Effector CD8-positive, alpha-beta T cell (primary cell): ENCODE measurements around the gene SLC25A52.
"Not testable (repeated sequence)": the region's sequence is repeated elsewhere in the genome, so short reads cannot be mapped to it uniquely, and the experiment has no call there.

Experiments
- DNase-seq: peaks from one replicate; lab custom pipeline; 2025; lab: John Stamatoyannopoulos, UW

SLC25A52 gene

GRCh38 chr18:31740180-31740579 lies 20.5 kb downstream of the SLC25A52 start:
- DNase-seq: no peak

- DNase-seq: no peak
Observed at GRCh38 chr18:31739651-31740050, 21.0 kb downstream of the SLC25A52 start.

GRCh38 chr18:31738460-31739407 lies 21.9 kb downstream of the SLC25A52 start:
- no peak for DNase-seq

GRCh38 chr18:31736630-31737029 lies 24.1 kb downstream of the SLC25A52 start:
- no peak for DNase-seq

GRCh38 chr18:31731628-31732027 lies 29.1 kb downstream of the SLC25A52 start:
- no peak for DNase-seq

GRCh38 chr18:31729196-31729595 lies 31.5 kb downstream of the SLC25A52 start:
- DNase-seq: not testable (repeated sequence)

GRCh38 chr18:31723990-31724711 lies 36.5 kb downstream of the SLC25A52 start:
- no peak for DNase-seq

GRCh38 chr18:31723639-31723989 lies 37.1 kb downstream of the SLC25A52 start:
- no peak for DNase-seq

GRCh38 chr18:31722369-31722957 lies 38.2 kb downstream of the SLC25A52 start:
- peak; percentile 46 for DNase-seq

- no peak for DNase-seq
Observed at GRCh38 chr18:31721601-31722000, 39.1 kb downstream of the SLC25A52 start.

- DNase-seq: no peak
Observed at GRCh38 chr18:31720867-31721266, 39.8 kb downstream of the SLC25A52 start.

GRCh38 chr18:31719363-31720006 lies 41.2 kb downstream of the SLC25A52 start:
- DNase-seq: no peak

- DNase-seq: no peak
Observed at GRCh38 chr18:31718386-31718785, 42.3 kb downstream of the SLC25A52 start.

GRCh38 chr18:31716362-31716761 lies 44.3 kb downstream of the SLC25A52 start:
- DNase-seq: no peak

- DNase-seq: no peak
Observed at GRCh38 chr18:31711365-31712172, 49.1 kb downstream of the SLC25A52 start.

- DNase-seq: no peak
Observed at GRCh38 chr18:31710826-31711225, 49.9 kb downstream of the SLC25A52 start.
